NB4 (cell line): Measurements from ENCODE around the gene RNF133.

Experiments used
- DNase-seq: peaks from one replicate; pipeline ENCODE4 v3.0.0; 2010; ENCODE audit warnings: low read depth
- H3K4me3 ChIP-seq: one replicate; pipeline ENCODE4 v1.5.1; 2011; ENCODE audit warnings: mild to moderate bottlenecking, low read depth, low read length, moderate library complexity
- MYC ChIP-seq: IDR thresholded peaks from 2 replicates; pipeline ENCODE4 v1.6.1; 2011; ENCODE audit warnings: low read depth, low read length
- POLR2A ChIP-seq: IDR thresholded peaks from 2 replicates; pipeline ENCODE4 v1.6.1; 2011; ENCODE audit warnings: mild to moderate bottlenecking; ENCODE audit not compliant: insufficient read length; ENCODE audit errors: extremely low read depth
- TF ChIP-seq, protein P1 (sequence below): IDR thresholded peaks from 2 replicates; pipeline ENCODE4 v1.6.1; 2011; ENCODE audit warnings: low read depth, low read length
- TF ChIP-seq, protein P2 (sequence below): IDR thresholded peaks from one replicate; pipeline ENCODE4 v1.5.1; 2012; ENCODE audit warnings: low read depth, low read length

Gene RNF133

DNA sequence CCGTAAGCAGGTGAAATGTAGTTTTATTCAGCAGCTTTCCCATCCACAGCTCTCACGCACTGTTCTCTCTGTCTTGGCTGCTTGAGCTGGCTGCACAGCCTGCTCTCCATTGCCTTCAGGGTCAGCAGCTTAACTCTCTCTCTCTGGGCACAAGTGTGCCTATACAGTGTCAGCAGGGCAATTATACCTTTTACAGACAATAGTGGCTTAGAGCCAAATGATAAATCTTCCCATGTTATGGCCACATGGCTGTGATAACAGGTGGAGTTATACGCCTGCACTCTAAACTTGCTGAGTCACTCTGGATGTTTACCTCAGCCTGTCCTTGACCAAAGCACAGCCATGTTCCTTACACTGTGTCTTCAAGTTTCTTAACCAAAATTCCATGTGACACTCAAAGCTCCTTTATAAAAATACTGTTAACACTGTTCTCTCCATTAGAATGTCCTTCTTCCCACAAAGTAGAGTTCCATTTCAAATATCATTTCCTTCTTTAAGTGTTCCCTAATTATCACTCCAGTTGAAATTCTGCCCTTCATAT lies 6.1 kb downstream of the RNF133 start:
- no peak overlapping the region for H3K4me3 ChIP-seq
- DNase-seq, result no peak
- no peak for TF ChIP-seq POLR2A
- TF ChIP-seq, protein P1, sequence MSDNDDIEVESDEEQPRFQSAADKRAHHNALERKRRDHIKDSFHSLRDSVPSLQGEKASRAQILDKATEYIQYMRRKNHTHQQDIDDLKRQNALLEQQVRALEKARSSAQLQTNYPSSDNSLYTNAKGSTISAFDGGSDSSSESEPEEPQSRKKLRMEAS, result no peak
- TF ChIP-seq, protein P2, sequence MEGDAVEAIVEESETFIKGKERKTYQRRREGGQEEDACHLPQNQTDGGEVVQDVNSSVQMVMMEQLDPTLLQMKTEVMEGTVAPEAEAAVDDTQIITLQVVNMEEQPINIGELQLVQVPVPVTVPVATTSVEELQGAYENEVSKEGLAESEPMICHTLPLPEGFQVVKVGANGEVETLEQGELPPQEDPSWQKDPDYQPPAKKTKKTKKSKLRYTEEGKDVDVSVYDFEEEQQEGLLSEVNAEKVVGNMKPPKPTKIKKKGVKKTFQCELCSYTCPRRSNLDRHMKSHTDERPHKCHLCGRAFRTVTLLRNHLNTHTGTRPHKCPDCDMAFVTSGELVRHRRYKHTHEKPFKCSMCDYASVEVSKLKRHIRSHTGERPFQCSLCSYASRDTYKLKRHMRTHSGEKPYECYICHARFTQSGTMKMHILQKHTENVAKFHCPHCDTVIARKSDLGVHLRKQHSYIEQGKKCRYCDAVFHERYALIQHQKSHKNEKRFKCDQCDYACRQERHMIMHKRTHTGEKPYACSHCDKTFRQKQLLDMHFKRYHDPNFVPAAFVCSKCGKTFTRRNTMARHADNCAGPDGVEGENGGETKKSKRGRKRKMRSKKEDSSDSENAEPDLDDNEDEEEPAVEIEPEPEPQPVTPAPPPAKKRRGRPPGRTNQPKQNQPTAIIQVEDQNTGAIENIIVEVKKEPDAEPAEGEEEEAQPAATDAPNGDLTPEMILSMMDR, result no peak
- no peak for TF ChIP-seq MYC

DNA sequence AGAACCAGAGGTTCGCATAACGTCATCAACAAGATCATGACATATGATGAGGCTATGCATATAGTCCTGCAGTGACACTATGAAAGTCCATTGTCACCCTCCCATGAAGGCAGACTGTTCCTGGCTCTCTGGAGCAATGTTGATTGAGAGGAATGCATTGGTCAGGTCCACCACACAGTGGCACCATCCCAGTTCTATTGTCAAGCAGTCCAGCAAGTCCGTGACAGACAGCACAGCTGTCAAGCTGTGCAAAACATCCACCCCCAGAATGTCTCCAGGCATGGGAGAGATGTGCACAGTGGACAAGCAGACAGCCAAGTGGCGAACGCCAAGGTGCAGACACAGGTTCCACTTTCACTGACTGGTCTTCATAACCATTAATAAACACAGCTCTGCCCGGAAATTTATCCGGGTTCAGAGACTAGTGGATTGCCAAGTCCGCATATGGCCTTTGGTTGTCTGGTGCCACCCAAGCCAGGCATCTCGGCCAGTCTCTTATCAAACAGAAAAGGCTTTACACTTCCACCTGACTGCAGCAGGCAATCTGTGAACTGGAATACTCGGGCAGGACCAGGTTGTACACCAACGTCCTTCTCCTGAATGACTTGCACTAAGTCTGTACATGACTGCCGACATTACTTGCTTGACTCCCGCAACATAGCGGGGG lies 7.2 kb downstream of the RNF133 start:
- TF ChIP-seq POLR2A, result no peak
- TF ChIP-seq, protein P1, result no peak
- no peak for DNase-seq
- H3K4me3 ChIP-seq, result no peak overlapping the region

DNA sequence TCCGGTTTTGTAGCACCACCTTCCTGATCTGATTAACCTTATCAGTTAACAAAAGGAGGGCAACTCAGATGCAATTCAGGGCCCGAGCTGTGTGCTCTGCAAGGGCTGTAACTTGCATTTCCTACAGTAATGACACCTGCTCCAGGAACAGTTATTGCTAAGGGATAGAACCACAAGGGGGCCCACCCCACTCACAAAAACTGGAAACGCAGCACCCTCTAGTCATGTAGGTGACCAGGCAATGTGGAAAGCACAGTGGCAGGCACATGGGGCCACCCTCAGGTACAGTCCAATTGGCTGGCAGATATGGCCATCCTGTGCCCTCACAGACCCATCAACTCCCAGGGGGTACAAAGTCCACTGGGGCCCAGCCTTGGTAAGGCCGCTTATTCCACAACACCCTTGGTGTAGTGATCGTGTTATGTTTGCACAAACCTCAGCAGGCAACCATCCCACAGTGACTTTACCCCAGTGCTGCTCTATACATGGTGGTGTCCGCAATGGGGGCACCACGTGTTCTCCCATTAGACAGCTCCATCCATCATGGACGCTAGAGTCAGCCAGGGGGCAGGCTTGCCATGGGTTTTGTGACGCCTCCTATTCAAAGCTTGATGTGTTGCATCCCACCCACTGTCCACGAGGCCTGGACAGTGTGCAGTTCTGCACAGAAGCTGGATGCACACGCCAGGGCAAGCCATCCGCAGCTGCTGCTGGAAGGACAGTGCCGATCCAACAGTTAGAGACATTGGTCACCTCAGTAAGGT lies 9.4 kb downstream of the RNF133 start:
- no peak overlapping the region for H3K4me3 ChIP-seq
- TF ChIP-seq MYC, result no peak
- no peak for TF ChIP-seq POLR2A
- no peak for DNase-seq

DNA sequence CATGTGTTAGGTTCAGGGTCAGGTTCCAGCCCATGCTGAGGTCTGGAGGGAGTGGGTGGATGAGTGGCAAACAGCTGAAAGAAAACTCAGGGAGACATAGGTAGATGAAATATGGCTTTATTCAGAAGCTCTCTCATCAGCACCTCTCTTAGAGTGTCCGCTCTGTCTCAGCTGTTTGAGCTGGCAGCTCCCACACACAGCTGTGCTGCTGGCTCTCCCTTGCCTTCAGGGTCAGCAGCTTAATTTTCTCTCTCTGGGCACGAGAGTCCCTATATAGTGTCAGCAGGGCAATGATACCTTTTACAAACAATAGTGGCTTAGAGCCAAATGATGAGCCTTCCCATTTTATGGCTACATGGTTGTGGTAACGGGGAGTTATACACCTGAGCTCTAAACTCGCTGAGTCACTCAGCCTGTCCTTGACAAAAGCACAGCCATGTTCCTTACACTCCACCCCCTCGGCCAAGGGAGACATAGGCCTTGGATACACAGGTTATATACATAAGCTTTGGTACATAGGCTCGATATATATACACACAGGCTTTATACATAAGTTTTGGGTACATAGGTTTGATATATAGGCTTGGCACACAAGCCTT lies 10.4 kb downstream of the RNF133 start:
- no peak for DNase-seq
- TF ChIP-seq, protein P1, result no peak
- TF ChIP-seq, protein P2, result no peak
- TF ChIP-seq MYC (no peak), POLR2A (no peak)
- H3K4me3 ChIP-seq, result no peak overlapping the region

DNA sequence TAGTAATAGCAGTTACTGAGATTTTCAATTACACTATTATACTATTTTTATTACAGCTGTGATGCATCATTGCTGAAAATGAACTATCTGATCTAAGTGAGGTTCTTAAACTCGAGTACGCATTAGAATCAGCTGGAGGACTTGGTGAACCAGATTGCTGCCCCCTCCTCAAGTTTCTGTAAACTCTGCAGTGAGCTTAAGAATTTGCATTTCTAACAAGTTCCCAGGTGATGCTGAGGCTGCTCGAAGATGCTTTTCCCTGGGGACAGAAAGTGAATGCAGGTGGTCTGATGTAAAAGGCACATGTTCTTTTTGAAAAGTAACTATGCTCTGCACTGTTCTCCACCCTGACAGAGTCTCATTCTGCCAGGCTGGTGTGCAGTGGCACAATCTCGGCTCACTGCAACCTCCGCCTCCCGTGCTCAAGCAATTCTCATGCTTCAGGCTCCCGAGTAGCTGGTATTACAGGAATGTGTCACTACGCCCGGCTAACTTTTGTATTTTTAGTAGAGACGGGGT lies 12.5 kb downstream of the RNF133 start:
- TF ChIP-seq, protein P1, result no peak
- TF ChIP-seq POLR2A (no peak), MYC (no peak)
- TF ChIP-seq, protein P2, result no peak
- H3K4me3 ChIP-seq, result no peak overlapping the region
- no peak for DNase-seq

DNA sequence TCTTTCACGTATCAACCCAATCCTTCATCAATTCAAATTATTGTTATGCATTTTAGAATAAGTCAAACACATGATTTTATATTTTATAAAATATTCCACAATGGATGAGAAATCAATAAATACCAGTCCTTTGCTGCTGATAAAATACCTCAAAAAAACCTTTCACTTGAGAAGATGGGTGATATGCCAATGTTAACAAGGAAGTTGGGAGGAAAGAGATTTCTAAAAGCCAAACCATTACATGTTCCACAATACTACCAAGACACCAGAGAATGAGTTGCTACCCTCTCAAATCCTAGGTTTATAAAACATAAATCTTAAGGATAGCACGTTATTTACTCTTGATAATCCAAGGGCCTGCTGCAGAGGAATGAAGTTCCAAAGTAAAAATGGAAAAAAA lies 14.4 kb downstream of the RNF133 start:
- no peak for DNase-seq
- TF ChIP-seq, protein P2, result no peak
- TF ChIP-seq POLR2A (no peak), MYC (no peak)
- TF ChIP-seq, protein P1, result no peak
- no peak overlapping the region for H3K4me3 ChIP-seq
